ENCODE measurements around the gene KRTAP9-3.
"Not testable (repeated sequence)": the region's sequence is repeated elsewhere in the genome, so short reads cannot be mapped to it uniquely, and the experiment has no call there.

KRTAP9-3 gene, protein sequence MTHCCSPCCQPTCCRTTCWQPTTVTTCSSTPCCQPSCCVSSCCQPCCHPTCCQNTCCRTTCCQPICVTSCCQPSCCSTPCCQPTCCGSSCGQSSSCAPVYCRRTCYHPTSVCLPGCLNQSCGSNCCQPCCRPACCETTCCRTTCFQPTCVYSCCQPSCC

GRCh38 chr17:41232399-41233105 is at the start of gene KRTAP9-3:
Gene KRTAP9-3, plus strand, starts transcription at chr17:41232449. Its CDS starts 53 bp downstream, at chr17:41232502.
- not testable (repeated sequence) for DNase-seq

DNA sequence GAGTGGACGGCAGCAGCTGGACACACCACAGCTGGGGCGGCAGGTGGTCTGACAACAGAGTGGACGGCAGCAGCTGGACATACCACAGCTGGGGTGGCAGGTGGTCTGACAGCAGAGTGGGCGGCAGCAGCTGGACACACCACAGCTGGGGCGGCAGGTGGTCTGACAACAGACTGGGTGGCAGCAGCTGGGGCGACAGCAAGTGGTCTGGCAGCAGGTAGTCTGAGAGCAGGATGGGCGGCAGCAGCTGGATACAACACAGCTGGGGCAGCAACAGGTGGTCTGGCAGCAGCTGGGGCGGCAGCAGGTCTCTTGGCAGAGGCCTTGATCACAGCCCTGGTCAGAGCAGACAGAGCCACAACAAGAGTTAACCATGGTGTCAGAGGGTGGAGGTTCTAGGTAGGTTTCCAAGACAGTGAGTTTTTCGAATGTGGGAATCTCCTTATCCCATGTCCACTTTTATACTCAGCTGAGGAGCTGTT is 47.7 kb upstream of the KRTAP9-3 start, which contains the start of gene KRTAP4-1:
KRTAP4-1 (minus strand) TSS at position 432 of the 482 bp plus-strand sequence; CDS start at position 375, 57 bp downstream.
- DNase-seq, result no peak

DNA sequence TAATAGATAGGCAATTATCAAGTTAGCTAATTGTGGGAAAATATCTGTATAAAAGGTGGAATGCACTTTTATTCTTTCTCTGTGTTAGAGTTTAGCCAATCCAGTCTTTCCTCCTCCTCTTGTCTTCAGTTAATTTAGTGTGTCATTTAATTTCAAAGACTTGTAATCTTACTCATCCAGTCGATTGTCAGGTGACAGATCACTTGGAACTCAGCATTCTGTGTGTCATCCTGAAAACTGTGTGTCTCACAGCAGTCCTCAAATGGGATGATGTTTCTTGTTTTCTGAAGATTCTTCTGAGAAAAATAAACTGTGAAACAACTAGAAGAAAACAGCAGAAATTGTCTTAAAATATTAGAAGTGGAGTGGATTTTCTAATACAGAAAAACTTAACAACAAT is 47.2 kb upstream of the KRTAP9-3 start:
- DNase-seq, result no peak

GRCh38 chr17:41186872-41187271 is 45.4 kb upstream of the KRTAP9-3 start:
- no peak for DNase-seq

DNA sequence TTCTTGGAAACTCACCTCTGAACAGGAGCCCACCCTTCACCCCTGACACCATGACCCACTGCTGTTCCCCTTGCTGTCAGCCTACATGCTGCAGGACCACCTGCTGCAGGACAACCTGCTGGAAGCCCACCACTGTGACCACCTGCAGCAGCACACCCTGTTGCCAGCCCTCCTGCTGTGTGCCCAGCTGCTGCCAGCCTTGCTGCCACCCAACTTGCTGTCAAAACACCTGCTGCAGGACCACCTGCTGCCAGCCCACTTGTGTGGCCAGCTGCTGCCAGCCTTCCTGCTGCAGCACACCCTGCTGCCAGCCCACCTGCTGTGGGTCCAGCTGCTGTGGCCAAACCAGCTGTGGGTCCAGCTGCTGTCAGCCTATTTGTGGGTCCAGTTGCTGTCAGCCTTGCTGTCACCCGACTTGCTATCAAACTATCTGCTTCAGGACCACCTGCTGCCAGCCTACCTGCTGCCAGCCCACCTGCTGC is 42.4 kb upstream of the KRTAP9-3 start, which contains the start of gene KRTAP9-1:
KRTAP9-1 (plus strand) TSS at position 51 of the 482 bp plus-strand sequence; CDS start at position 51, 0 bp downstream.
- not testable (repeated sequence) for DNase-seq

DNA sequence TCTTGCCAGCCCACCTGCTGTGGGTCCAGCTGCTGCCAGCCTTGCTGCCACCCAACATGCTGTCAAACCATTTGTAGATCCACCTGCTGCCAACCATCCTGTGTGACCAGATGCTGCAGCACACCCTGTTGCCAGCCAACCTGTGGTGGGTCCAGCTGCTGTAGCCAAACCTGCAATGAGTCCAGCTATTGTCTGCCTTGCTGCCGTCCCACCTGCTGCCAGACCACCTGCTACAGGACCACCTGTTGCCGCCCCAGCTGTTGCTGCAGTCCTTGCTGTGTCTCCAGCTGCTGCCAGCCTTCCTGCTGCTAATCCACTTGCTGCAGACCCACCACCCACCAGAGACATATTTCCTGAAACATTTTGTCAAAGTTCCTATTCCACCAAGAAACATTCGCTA is 41.9 kb upstream of the KRTAP9-3 start:
- DNase-seq, result no peak

GRCh38 chr17:41196068-41196467 is 36.2 kb upstream of the KRTAP9-3 start:
- no peak for DNase-seq

DNA sequence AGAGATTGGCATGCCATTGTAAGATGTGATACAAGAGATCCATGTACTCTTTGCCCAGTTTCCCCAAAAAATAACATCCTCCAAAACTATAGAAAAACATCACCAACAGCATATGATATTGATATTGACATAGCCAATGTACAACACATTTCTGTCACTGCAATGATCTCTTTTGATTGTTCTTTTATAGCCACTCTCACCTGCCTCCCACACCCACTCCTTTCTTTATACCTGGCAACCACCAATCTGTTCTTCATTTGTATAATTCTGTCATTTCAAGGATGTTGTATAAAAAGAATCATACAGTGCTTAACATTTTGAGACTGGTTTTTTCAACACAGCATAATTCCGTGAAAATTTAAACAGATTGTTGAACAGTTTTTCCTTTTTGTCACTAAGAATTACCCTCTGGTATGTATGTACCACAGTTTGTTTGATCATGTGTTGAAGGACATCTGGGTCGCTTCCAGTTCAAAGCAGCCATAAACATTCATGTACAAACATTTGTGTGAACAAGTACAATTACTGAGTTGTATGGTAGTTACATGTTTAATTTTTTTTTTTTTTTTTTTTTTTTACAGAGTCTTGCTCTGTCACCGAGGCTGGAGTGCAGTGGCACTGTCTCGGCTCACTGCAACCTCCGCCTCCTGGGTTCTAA is 32.7 kb upstream of the KRTAP9-3 start:
- no peak for DNase-seq

DNA sequence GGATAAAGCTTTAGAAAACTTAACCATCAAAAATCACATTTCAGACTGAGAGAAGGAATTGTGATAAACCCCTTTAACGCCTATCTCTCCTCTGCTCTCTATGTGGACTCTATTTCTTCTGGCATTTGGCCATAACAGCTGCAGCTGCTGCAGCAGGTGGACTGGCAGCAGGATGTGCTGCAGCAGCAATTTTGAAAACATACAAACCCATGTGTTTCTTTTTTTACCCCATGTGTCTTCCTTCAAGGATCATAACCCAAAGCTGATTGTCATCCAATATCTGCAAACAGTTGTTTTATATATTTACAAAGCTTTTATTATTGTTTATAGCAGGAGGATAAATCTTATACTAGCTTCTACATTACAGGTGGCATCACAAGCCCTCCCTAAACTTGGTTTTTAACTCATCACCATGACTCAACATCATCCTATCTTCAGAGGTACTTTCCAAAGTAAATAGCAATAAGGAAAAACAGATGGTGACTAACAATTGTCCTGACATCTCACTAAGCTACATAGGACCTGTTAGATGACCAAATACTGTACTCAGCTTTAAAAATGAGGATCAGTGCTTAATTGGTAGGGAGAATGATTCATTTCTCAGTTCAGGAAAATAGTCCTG is 20.3 kb upstream of the KRTAP9-3 start:
- DNase-seq, result no peak

- DNase-seq, result no peak
Measured at GRCh38 chr17:41212524-41213169, 19.6 kb upstream of the KRTAP9-3 start.

DNA sequence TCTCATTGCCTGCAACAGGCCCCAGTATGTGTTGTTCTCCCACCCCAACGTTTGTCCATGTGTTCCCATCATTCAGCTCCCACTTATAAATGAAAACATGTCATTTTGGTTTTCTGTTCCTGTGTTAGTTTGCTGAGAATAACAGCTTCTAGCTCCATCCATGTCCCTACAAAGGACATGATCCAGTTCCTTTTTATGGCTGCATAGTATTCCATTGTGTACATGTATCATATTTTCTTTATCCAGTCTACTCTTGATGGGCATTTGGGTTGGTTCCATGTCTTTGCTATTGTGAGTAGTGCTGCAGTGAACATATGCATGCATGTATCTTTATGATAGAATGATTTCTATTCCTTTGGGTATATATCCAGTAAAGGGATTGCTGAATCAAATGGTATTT is 16.6 kb upstream of the KRTAP9-3 start:
- DNase-seq, result no peak

GRCh38 chr17:41223821-41224220 is 8.4 kb upstream of the KRTAP9-3 start:
- DNase-seq, result no peak

- no peak for DNase-seq
Measured at GRCh38 chr17:41226051-41226450, 6.2 kb upstream of the KRTAP9-3 start.

DNA sequence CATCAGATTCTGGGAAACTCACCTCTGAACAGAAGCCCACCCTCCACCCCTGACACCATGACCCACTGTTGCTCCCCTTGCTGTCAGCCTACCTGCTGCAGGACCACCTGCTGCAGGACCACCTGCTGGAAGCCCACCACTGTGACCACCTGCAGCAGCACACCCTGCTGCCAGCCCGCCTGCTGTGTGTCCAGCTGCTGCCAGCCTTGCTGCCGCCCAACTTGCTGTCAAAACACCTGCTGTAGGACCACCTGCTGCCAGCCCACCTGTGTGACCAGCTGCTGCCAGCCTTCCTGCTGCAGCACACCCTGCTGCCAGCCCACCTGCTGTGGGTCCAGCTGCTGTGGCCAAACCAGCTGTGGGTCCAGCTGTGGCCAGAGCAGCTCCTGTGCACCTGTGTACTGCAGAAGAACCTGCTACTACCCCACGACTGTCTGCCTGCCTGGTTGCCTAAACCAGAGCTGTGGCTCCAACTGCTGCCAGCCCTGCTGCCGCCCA is 5.6 kb upstream of the KRTAP9-3 start, which contains the start of gene KRTAP9-2:
KRTAP9-2 (plus strand) TSS at position 51 of the 498 bp plus-strand sequence; CDS start at position 58, 7 bp downstream.
- not testable (repeated sequence) for DNase-seq

- DNase-seq, result no peak
Measured at GRCh38 chr17:41230094-41230493, 2.2 kb upstream of the KRTAP9-3 start.

GRCh38 chr17:41231731-41232130 is 518 bp upstream of the KRTAP9-3 start:
- DNase-seq, result no peak

DNA sequence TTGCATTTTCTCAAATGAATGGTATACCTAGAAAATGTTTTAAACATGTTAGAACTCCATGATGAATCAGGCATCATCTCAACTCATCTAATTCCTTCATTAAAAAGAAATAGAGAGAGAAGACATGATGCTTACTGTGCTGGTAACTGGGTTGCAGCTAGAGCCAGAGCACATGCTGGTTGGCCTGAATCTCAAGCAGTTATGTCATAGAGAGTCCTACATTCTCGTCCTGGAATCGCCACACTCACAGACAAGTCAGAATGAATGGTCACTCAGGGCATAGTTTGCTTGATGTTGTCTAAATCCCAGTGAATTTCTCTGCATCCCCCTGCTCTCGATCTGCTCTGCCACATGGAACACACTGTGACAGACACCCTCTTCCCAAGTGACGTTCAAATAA is 4.9 kb downstream of the KRTAP9-3 start:
- not testable (repeated sequence) for DNase-seq

GRCh38 chr17:41237949-41238437 is 5.7 kb downstream of the KRTAP9-3 start, which contains the start of gene KRTAP9-8:
Gene KRTAP9-8, plus strand, starts transcription at chr17:41237999. Its CDS starts 53 bp downstream, at chr17:41238052.
- DNase-seq, result not testable (repeated sequence)

GRCh38 chr17:41246995-41247787 is 14.9 kb downstream of the KRTAP9-3 start:
- DNase-seq, result not testable (repeated sequence)

DNA sequence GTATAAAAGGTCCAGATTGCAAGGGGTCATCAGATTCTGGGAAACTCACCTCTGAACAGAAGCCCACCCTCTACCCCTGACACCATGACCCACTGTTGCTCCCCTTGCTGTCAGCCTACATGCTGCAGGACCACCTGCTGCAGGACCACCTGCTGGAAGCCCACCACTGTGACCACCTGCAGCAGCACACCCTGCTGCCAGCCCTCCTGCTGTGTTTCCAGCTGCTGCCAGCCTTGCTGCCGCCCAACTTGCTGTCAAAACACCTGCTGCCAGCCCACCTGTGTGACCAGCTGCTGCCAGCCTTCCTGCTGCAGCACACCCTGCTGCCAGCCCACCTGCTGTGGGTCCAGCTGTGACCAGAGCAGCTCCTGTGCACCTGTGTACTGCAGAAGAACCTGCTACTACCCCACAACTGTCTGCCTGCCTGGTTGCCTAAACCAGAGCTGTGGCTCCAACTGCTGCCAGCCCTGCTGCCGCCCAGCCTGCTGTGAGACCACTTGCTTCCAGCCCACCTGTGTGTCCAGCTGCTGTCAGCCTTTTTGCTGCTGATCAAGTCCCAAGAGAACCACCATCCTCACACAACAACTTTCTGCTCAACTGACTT is 17.5 kb downstream of the KRTAP9-3 start, which contains the start of gene KRTAP9-4:
KRTAP9-4 (plus strand) TSS at position 51 of the 604 bp plus-strand sequence; CDS start at position 85, 34 bp downstream.
- not testable (repeated sequence) for DNase-seq

Measured in CD4-positive, alpha-beta T cell treated with Interleukin-15 for 1 hour (primary cell).